NAMALWA (cell line): ENCODE measurements around the gene CSK.
A peak's percentile ranks its signal among the peaks of the same experiment; 100 is the strongest.

ENCODE experiments used
- DNase-seq: peaks from one replicate; pipeline ENCODE4 v3.0.0-alpha.2; 2015; ENCODE audit warnings: low spot score

CSK gene

GRCh38 chr15:74787251-74788041, 5.6 kb downstream of the CSK start:
- peak; percentile 98 for DNase-seq

GRCh38 chr15:74788042-74788682, 6.3 kb downstream of the CSK start:
- DNase-seq, result no peak

- peak; percentile 93 for DNase-seq
These were observed 6.8 kb downstream of the CSK start for GRCh38 chr15:74788683-74789151.

- DNase-seq, result peak; percentile 89
These were observed 7.3 kb downstream of the CSK start for GRCh38 chr15:74789171-74789631.

- no peak for DNase-seq
These were observed 7.8 kb downstream of the CSK start for GRCh38 chr15:74789741-74790079.

- peak; percentile 88 for DNase-seq
These were observed 8.4 kb downstream of the CSK start for GRCh38 chr15:74790080-74790916.

- no peak for DNase-seq
These were observed 9.1 kb downstream of the CSK start for GRCh38 chr15:74791007-74791406.

GRCh38 chr15:74791667-74792066, 9.8 kb downstream of the CSK start:
- DNase-seq, result no peak

- no peak for DNase-seq
These were observed 10.5 kb downstream of the CSK start for GRCh38 chr15:74792227-74793016.

- DNase-seq, result peak; percentile 71
These were observed 11.5 kb downstream of the CSK start for GRCh38 chr15:74793135-74794028.

GRCh38 chr15:74794248-74794969, 12.5 kb downstream of the CSK start:
- no peak for DNase-seq

- no peak for DNase-seq
These were observed 13.1 kb downstream of the CSK start for GRCh38 chr15:74794970-74795349.

- no peak for DNase-seq
These were observed 14.2 kb downstream of the CSK start for GRCh38 chr15:74795966-74796625.

- DNase-seq, result peak; percentile 53
These were observed 16.7 kb downstream of the CSK start for GRCh38 chr15:74798388-74799254.

GRCh38 chr15:74799255-74799855, 17.5 kb downstream of the CSK start:
- peak; percentile 66 for DNase-seq

GRCh38 chr15:74799856-74800558, 18.1 kb downstream of the CSK start:
- peak; percentile 86 for DNase-seq

- no peak for DNase-seq
These were observed 18.7 kb downstream of the CSK start for GRCh38 chr15:74800559-74801094.
